Bronchial epithelial cell (primary cell): ENCODE results near the gene GJA10. TPM values are rescaled to one million over a fixed set of nuclear protein-coding genes. Genes with fewer than 3 reads are reported as not detected.
A peak's percentile ranks its signal among the peaks of the same experiment; 100 is the strongest.
"Not testable (repeated sequence)": the region's sequence is repeated elsewhere in the genome, so short reads cannot be mapped to it uniquely, and the experiment has no call there.

ENCODE experiments used
- DNase-seq: peaks from one replicate; pipeline ENCODE4 v3.0.0-alpha.2; 2010; ENCODE audit warnings: low read depth
- FAIRE-seq: peaks from 2 replicates; lab custom pipeline; 2011; peaks lifted over from hg19 to GRCh38; lab: Jason Lieb, UNC
- H3K27me3 ChIP-seq: 2 replicates; pipeline ENCODE4 v1.5.1; 2011; ENCODE audit warnings: low read length; ENCODE audit not compliant: control insufficient read depth, insufficient read depth
- H3K36me3 ChIP-seq: 2 replicates; pipeline ENCODE4 v1.5.1; 2011; ENCODE audit warnings: low read length; ENCODE audit not compliant: control insufficient read depth, insufficient read depth
- H3K4me3 ChIP-seq: 2 replicates; pipeline ENCODE4 v1.5.1; 2011; ENCODE audit warnings: mild to moderate bottlenecking, low read depth, low read length, control low read depth
- total RNA-seq: library from RNA; depleted of rRNA; stranded (reverse); fragments of >200 nt; gene quantifications from 2 replicates; pipeline ENCODE4 v1.2.1, GENCODE V29; 2014
- TF ChIP-seq, protein P1 (sequence below): IDR thresholded peaks from 2 replicates; pipeline ENCODE4 v1.5.1; 2011; ENCODE audit warnings: mild to moderate bottlenecking, moderate library complexity, low read length, control low read depth, inconsistent platforms; ENCODE audit not compliant: insufficient read depth, severe bottlenecking

Gene GJA10
- total RNA-seq, 1 donor from 2014 or later, result not detected

DNA sequence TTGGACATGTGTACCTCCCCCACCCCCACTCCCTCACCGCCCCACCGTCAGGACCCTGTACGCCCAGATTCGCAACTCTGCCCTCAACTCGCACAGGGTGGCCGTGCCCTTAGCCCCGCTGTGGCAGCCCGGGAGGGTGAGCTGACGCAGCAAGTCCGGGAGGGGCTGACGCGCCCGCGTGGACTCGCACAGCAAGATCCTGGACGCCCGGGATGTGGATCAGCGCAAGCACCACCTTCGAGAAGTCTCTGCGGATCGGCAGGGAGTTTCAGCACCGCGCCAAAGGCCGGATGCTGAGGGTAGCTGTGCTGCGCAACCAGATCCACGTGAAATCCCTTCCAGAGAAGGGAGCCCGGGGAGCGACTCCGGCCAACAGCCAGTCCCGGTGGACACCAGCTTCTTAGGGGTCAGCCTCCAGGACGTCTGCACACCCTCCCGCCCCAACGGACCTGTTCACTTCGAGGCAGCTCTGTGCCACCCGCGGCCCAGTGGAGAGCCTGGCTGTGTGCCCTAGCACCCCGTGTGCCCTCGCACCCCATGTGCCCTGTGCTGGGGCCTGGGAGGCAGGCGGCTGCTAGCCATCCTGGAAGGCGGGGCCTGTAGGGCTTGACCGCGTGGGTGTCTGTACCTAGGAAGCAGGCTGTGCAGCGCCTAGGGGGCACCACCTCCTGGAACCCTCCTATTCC is 6.7 kb upstream of the GJA10 start:
- DNase-seq (no peak), FAIRE-seq (no peak)
- TF ChIP-seq, protein P1, sequence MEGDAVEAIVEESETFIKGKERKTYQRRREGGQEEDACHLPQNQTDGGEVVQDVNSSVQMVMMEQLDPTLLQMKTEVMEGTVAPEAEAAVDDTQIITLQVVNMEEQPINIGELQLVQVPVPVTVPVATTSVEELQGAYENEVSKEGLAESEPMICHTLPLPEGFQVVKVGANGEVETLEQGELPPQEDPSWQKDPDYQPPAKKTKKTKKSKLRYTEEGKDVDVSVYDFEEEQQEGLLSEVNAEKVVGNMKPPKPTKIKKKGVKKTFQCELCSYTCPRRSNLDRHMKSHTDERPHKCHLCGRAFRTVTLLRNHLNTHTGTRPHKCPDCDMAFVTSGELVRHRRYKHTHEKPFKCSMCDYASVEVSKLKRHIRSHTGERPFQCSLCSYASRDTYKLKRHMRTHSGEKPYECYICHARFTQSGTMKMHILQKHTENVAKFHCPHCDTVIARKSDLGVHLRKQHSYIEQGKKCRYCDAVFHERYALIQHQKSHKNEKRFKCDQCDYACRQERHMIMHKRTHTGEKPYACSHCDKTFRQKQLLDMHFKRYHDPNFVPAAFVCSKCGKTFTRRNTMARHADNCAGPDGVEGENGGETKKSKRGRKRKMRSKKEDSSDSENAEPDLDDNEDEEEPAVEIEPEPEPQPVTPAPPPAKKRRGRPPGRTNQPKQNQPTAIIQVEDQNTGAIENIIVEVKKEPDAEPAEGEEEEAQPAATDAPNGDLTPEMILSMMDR, result no peak
- Histone ChIP-seq H3K27me3 (no peaks in the 10 kb centered on the region), H3K4me3 (no peak overlapping the region), H3K36me3 (no peaks in the 10 kb centered on the region)

DNA sequence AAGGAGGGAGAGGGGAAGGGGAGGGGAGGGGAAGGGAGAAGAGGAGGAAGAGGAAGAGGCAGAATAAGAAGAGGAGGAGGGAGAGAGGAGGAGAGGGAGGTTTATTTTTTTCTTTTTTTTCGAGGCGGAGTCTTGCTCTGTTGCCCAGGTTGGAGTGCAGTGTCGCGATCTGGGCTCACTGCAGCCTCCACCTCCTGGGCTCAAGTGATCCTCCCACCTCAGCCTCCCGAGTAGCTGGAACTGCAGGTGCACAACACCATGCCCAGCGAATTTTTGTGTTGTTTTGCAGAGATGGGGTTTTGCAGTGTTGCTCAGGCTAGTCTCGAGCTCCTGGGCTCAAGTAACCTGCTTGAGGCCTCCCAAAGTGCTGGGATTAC is 6.1 kb upstream of the GJA10 start:
- TF ChIP-seq, protein P1, result no peak
- H3K27me3 ChIP-seq, result no peaks in the 10 kb centered on the region
- H3K36me3 ChIP-seq, result no peaks in the 10 kb centered on the region
- FAIRE-seq, result no peak
- DNase-seq, result no peak
- H3K4me3 ChIP-seq, result no peak overlapping the region

DNA sequence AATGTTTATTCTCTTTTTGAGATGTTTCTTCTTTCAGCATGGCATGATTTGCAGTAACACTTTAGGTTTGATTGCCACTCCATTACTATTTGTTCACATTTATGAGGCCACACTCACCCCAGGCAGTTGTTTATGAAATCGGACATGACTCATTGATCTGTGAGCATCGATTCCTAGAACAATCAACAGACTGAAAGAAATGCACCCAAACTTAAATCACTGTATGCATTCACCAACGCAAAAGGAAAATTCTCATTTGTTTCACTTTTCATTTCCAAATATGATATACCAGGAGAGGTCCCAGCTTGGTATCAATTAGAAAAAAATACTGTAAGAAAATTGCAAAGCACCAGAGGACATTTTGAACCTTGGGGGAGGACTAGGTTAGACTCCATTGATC is 5.4 kb upstream of the GJA10 start:
- no peak for FAIRE-seq

DNA sequence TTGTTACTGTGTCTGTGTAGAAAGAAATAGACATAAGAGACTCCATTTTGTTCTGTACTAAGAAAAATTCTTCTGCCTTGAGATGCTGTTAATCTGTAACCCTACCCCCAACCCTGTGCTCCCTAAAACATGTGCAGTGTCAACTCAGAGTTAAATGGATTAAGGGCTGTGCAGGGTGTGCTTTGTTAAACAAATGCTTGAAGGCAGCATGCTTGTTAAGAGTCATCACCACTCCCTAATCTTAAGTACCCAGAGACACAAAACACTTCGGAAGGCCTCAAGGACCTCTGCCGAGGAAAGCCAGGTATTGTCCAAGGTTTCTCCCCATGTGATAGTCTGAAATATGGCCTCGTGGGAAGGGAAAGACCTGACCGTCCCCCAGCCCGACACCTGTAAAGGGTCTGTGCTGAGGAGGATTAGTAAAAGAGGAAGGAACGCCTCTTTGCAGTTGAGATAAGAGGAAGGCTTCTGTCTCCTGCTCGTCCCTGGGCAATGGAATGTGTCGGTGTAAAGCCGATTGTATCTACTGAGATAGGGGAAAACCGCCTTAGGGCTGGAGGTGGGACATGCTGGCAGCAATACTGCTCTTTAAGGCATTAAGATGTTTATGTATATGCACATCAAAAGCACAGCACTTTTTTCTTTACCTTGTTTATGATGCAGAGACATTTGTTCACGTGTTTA is 3.3 kb upstream of the GJA10 start:
- not testable (repeated sequence) for H3K4me3 ChIP-seq, DNase-seq, FAIRE-seq, H3K36me3 ChIP-seq, H3K27me3 ChIP-seq

More for the DNA sequence above, 5.4 kb upstream of the GJA10 start:
- Histone ChIP-seq H3K4me3 (no peak overlapping the region), H3K36me3 (no peaks in the 10 kb centered on the region), H3K27me3 (no peaks in the 10 kb centered on the region)
- peak; percentile 24 for DNase-seq
- TF ChIP-seq, protein P1, result no peak

DNA sequence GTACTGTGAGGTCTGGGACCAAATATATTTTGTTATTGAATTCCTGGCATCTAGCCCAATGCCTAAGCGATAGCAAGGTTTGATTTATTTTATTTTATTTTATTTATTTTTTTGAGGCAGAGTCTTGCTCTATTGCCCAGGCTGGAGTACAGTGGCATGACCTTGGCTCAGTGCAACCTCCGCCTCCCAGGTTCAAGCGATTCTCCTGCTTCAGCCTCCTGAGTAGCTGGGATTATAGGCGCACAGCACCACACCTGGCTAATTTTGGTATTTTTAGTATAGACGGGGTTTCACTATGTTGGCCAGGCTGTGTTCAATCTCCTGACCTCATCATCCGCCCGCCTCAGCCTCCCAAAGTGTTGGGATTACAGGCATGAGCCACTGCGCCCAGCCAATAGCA is 1.7 kb upstream of the GJA10 start:
- not testable (repeated sequence) for FAIRE-seq, H3K27me3 ChIP-seq, H3K4me3 ChIP-seq, DNase-seq, H3K36me3 ChIP-seq

DNA sequence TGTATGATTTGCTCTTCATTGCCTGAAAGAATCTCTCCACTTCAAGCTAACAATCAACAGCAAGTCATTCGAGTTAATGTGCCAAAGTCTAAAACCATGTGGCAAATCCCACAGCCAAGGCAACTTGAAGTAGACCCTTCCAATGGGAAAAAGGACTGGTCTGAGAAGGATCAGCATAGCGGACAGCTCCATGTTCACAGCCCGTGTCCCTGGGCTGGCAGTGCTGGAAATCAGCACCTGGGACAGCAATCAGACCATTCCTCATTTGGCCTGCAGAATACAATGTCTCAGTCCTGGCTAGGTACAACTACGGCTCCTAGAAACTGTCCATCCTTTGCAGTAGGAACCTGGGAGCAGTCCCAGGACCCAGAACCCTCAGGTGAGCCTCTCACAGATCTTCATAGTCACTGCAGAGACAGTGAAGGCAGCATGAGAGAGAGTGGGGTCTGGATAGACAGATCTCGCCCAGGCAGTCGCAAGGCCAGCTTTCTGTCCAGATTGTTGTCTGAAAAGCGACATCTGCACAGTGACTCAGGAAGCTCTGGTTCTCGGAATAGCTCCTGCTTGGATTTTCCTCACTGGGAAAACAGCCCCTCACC is 1.1 kb downstream of the GJA10 start:
- DNase-seq (peak; percentile 55), FAIRE-seq (no peak)
- no peak overlapping the region for H3K4me3 ChIP-seq
- H3K36me3 ChIP-seq, result no peaks in the 10 kb centered on the region
- H3K27me3 ChIP-seq, result peaks cover 2% of the 10 kb centered on the region
- TF ChIP-seq, protein P1, result no peak

DNA sequence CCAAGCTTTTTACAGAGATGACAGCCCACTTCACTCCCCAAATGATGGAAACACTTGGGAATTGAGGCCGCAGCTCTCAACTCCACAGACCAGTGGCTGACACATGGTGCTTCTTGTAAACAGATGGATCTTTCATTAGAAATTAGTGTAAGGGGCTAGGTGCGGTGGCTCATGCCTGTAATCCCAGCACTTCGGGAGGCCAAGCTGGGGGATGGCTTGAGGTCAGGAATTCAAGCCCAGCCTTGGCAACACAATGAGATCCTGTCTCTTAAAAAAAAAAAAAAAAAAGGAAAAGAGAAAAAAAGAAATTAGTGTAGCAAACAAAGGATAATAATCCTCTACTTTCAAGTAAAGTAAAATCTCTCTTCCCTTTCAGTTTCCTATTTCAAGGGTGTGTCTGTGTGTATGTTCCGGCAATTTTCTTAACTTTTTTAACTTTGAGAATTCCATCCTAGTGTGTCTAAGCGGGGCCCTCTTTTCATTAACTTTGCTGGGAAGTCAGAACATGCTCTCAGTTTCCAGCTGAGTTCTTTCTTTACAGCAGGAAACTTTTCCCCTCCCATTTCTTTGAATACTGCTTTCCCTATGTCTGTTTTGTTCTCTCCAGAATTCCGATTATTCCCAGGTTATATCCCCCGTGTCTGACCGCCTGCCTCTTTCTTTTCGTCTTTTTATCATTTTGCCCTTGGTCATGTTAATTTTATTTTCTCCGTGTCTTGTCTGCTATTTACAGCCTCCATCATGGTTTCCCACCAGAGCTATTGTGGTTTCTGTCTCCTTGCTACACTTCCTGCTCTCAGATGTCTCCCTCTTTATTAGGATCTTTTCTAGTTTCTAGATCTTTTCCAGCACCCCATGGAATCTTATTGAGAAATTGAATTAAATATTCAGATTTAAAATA is 16.0 kb downstream of the GJA10 start:
- H3K36me3 ChIP-seq, H3K27me3 ChIP-seq, DNase-seq, H3K4me3 ChIP-seq, FAIRE-seq: not testable (repeated sequence)
